CD4-positive, alpha-beta T cell treated with Interleukin-4 for 1 hour (primary cell): ENCODE results near the gene CPSF7.
"Not testable (repeated sequence)": the region's sequence is repeated elsewhere in the genome, so short reads cannot be mapped to it uniquely, and the experiment has no call there.

Experiments
- DNase-seq, 2 donors: peaks; one replicate each; pipeline ENCODE4 v3.0.0-alpha.2; 2020 to 2022

The CPSF7 gene

DNA sequence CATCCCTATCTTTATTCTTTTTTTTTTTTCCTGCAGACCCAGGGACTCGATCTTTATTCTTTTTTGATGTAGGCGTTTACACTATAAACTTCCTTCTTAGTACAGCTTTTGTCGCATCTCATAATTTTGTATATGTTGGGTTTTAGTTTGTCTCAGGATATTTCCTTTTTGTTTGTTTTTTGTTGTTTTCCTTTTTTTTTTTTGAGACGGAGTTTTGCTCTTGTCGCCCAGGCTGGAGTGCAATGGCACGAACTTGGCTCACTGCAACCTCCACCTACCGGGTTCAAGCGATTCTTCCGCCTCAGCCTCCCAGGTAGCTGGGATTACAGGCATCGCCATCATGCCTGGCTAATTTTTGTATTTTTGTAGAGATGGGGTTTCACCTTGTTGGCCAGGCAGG lies 1.1 kb upstream of the CPSF7 start:
- not testable (repeated sequence) for DNase-seq

- peak; percentile 72 to 77 for DNase-seq
Measured at GRCh38 chr11:61429346-61429690, 457 bp downstream of the CPSF7 start.

DNA sequence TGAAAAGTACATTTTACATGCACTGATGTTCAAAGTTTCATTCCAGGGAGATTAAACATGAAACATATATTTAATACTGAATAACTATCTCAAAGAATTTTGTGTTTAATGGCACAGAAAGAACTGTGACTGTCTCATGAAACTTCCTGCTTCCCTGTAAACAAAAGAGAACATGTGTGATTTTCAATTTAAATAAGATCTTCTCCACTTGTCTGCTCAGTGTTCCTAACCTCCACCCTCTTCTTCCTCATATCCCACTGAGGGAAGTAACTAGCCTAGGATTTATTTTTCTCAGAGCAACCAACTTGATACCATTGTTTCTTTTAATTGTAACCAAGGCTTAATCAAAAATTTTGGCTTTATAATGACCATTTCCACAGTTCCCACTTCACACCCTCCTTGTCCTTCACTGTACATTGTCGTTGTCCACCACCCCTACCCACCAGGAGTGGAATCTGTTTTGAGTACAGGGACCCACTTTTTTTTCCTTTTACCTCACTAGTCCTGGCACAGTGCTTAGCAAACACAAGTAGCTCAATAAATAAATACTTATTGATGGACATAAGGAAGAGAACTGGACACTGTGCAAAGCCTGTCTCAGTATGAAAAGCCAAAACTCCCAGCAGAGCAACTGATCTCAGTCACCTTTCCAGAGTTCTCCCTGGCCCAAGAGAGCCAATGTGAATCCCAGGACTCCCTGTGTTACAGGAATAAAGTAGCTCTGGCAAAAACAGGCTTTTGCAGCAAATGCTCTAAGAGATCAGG lies 4.2 kb downstream of the CPSF7 start:
- no peak for DNase-seq

GRCh38 chr11:61422226-61422625 lies 7.5 kb downstream of the CPSF7 start:
- DNase-seq: no peak

GRCh38 chr11:61418136-61418535 lies 11.6 kb downstream of the CPSF7 start:
- DNase-seq: peak in 1 of 2 donors; percentile 21

DNA sequence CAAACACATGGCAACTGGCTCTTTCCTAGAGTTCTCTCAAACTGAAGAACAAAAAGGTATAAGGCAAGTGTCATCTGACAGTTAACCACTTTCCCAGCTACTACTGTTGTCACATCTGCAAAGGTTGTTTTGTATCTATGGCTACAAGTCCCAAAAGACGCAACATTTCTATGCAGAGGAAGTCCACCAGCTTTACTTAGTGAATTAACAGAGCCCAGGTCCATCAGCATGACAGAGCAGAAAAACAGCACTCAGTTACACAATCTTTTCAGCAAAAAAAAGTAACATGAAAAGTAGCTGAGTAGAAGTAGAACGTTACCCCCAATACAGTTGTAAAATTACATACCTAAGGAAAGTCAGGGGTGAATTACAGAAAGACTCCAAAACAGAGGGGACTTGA lies 12.1 kb downstream of the CPSF7 start:
- peak in 1 of 2 donors; percentile 41 for DNase-seq

DNA sequence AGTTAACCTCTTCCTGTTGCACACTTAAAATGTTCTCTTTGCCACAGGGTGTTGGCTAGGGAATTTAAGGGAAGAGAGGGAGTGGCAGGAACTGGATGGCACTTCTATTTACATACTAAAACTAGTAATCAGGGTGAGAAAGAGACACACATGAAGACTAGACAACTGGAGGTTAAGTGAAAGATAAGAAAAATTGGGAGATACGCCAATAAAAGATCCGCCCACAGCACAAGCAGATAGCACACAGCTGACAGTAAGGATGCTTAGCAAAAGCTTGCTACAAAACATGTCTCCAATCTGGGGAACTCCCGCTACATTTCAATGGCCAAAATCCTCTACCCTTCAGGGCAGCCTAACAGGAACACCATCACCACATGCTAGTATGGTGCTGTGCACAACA lies 12.8 kb downstream of the CPSF7 start:
- no peak for DNase-seq

- no peak for DNase-seq
Measured at GRCh38 chr11:61415381-61415780, 14.4 kb downstream of the CPSF7 start.

DNA sequence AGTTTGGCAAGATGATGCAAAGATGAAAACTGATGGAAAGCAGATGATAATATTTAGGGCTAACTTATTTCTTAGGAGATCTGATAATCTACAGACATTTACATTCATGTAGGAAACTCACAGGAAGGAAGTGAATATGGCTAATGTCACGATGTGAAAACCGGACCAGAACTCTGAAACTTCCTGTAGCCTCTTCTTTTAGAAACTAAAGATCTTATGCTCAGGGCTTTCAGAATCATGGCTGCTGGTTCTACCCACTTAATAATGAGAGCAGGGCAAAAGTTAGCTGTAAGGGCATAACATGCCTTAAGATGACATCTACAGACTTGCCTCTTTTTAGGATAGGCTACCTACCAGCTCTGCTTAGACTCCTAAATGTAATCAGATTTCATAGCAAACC lies 15.2 kb downstream of the CPSF7 start:
- DNase-seq: no peak

DNA sequence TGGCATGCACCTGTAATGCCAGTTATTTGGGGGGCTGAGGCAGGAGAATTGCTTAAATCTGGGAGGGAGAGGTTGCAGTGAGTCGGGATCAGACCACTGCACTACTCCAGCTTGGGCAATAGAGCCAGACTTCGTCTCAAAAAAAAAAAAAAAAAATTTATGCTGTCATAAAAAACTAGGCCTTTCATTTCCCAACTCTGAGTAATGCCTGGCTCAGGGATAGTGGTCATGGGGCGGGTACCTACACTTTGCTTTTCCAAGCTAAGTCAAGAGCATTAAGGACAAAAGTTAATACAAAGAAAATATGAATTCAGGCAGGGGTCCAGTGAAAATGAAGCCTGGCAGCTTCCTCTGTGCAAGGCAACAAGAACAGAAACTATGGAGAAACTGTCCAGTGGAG lies 16.3 kb downstream of the CPSF7 start:
- no peak for DNase-seq

DNA sequence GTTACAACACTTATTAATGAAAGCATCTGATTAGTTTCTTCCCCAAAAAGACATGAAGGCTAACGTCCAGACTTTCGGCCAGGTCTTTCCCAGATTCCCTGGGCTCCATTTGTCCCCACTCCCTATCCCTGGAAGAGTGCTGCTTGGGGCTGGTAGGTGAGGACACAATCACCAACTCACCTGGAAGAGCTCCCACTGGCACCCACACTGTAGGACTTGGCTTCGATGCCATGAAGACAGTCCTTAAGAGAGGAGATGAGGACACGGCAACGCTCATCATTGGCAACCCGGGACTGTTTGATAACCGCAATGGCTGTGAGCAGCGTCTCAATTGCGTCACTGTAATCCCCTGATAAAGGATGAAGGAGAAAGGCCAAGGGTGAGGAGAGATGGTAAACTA lies 18.2 kb downstream of the CPSF7 start:
- DNase-seq: no peak

DNA sequence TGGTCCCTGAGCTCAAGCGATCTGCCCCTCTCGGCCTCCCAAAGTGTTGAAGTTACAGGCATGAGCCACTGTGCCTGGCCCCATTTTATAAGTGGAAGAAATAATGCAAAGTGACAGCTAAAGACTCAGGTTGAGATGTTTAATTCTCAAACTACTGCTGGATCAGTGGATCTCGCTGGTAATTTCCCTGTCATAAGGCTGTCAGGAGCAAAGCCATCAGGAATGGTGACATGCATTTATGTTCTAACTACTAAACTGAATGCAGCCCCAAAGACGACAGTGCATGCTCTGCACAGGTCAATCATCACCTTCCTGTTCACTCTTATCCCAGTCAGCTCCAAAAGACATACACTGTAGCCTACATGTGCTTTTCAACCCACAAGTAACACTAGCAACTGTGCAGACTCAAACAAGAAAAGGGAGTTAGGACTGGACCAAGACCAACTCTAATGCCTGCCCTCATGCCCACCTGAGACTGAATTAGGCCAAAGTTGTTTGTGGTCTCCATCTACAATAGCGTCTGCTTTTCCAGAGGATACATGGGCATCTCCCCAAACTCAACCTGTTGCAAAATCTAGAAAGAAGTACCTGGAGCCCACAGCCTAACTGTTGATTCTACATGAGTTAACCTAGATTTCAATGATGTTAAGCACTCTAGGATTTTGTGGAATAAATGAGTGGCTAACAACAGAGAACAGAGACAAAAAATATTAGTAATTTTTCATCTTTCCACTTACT lies 22.6 kb downstream of the CPSF7 start:
- DNase-seq: no peak

DNA sequence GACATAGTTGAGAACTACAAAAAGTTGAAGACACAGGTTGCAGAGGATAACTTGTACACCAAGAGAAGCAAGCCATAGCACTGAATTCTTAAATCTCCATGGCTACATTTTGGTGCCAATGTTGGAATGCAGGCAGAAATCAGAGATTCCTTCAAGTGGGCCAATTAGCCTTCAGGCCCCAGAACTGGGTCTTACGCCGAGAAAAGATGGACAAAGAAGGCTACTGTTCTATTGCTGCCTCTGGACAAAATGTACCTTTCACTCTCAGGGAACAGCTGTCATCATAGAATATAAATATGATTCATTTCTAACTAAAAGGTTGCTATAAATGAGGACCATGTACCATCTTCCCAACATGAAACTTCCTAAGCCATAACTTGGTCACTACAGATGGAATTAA lies 23.7 kb downstream of the CPSF7 start:
- DNase-seq: no peak

DNA sequence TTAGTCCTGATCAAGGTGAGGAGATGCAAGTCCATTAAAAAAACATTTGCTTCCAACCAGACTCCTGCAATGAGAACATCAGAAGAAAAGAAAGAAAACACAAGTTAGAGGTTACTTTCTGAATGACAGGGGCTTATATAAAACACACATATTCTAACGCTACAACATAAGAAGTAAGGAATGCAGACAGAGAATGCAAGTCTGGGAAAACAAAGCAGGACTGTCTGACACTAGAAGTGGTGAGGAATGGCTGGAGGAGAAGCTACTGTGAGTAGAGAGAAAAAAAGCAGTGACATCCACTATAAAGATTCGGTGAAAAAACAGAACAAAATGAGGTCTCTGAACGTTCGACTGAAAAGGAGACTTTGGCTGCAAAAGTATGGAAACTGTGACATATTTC lies 25.1 kb downstream of the CPSF7 start:
- no peak for DNase-seq

DNA sequence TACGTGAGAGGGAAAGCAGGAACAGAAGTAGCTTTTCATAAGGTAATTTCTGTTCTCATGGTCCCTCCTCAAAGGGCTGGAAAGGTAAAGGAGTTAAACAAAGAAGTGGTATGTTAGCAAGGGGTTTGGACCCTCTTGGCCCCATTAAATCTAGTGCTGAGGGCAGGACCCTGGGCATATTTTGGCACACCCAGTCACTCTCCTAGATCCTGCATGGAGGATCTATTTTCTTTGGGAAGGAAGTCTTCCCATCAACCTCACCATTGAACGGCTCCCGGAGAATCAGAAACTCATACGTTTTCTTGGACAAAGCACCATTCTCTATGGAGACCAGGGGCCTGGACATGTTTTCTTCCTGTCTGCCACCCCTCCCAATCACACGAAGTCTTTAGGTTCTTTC lies 25.7 kb downstream of the CPSF7 start:
- no peak for DNase-seq

- DNase-seq: no peak
Measured at GRCh38 chr11:61403658-61404057, 26.1 kb downstream of the CPSF7 start.

DNA sequence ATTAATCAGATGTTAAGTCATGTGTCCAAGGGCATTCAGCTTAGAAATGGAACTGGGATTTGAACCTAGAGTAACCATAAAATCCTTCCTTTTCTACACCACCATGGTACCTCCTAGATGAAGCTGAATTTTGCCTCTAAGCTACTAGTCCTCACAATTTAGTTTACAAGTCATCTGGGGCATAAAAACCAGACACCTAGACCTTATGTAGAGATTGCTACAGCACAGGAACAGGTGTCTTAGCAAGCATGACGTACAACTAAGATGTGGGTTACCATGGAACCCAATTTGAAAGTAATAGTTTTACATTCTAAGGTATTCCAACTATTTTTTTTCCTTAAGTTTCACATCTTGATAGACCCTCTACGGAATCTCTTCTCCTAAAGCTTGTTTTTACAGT lies 28.2 kb downstream of the CPSF7 start:
- DNase-seq: no peak

GRCh38 chr11:61401173-61401572 lies 28.6 kb downstream of the CPSF7 start:
- DNase-seq: no peak

- DNase-seq: peak in 1 of 2 donors; percentile 16
Measured at GRCh38 chr11:61392981-61393595, 36.7 kb downstream of the CPSF7 start.

- DNase-seq: no peak
Measured at GRCh38 chr11:61390161-61390560, 39.6 kb downstream of the CPSF7 start.

GRCh38 chr11:61384271-61385242 lies 45.2 kb downstream of the CPSF7 start:
- no peak for DNase-seq

DNA sequence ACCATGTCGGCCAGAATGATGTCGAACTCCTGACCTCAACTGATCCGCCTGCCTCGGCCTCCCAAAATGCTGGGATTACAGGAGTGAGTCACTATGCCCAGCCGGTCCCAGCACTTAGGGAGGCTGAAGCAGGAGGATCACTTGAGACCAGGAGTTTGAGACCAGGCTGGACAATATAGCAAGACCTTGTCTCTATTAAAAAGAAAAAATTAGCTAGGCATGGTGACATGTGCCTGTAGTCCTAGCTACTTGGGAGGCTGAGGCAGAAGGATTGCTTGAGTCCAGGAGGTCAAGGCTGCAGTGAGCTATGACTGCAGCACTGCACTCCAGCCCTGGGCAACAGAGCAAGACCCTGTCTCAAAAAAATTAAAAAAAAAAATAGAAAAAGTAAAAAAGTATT lies 45.9 kb downstream of the CPSF7 start:
- not testable (repeated sequence) for DNase-seq

DNA sequence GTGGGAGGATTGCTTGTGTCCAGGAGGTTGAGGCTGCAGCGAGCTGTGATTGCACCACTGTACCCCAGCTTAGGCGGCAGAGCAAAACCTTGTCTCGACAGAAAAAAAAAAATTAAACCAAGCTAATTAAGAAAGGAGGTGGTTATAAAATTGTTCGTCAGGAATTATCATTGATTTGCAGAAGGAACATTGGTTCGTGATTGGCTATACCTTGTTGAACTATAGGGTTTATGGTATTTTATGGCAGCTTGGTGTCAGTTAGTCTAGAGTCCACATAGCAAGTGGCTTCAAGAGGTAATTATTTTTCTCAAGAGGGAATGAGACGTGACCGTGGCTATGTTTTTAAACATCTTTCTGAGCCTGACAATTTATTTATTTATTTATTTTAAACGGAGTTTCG lies 48.9 kb downstream of the CPSF7 start:
- DNase-seq: no peak
